Endodermal cell (in vitro differentiated cells): ENCODE results near the gene ACVRL1. TPM values are rescaled to one million over a fixed set of nuclear protein-coding genes. Genes with fewer than 3 reads are reported as not detected.

ENCODE experiments used
- DNase-seq: peaks from one replicate; pipeline ENCODE4 v3.0.0-alpha.2; 2017
- H3K27ac ChIP-seq: 2 replicates; pipeline ENCODE4 v1.5.1; 2013; ENCODE audit warnings: mild to moderate bottlenecking, low read depth, low read length, moderate library complexity
- H3K27me3 ChIP-seq: 2 replicates; pipeline ENCODE4 v1.6.1; 2013; ENCODE audit warnings: mild to moderate bottlenecking, low read length, moderate library complexity; ENCODE audit not compliant: insufficient read depth, control insufficient read depth, poor library complexity, severe bottlenecking
- H3K36me3 ChIP-seq: 2 replicates; pipeline ENCODE4 v1.7.0; 2013; ENCODE audit warnings: mild to moderate bottlenecking, low read length, moderate library complexity; ENCODE audit not compliant: control insufficient read depth, insufficient read depth
- H3K4me1 ChIP-seq: one replicate; pipeline ENCODE4 v1.7.0; 2013; ENCODE audit warnings: low read length; ENCODE audit not compliant: control insufficient read depth, insufficient read depth
- H3K4me3 ChIP-seq: 2 replicates; pipeline ENCODE4 v1.5.1; 2013; ENCODE audit warnings: mild to moderate bottlenecking, low read length, moderate library complexity
- H3K9ac ChIP-seq: 2 replicates; pipeline ENCODE4 v1.6.1; 2013; ENCODE audit warnings: mild to moderate bottlenecking, low read length, moderate library complexity; ENCODE audit not compliant: poor library complexity, severe bottlenecking; ENCODE audit errors: extremely low read depth
- H3K9me3 ChIP-seq: 2 replicates; pipeline ENCODE4 v1.6.1; 2013; ENCODE audit warnings: mild to moderate bottlenecking, low read length, moderate library complexity; ENCODE audit not compliant: control insufficient read depth
- H3K27ac Mint-ChIP-seq: 2 replicates; pipeline ENCODE4 v1.8.0; 2020; ENCODE audit warnings: mixed read lengths
- H3K27me3 Mint-ChIP-seq: 2 replicates; pipeline ENCODE4 v1.8.0; 2021; ENCODE audit warnings: mild to moderate bottlenecking, mixed read lengths; ENCODE audit not compliant: insufficient read depth
- H3K36me3 Mint-ChIP-seq: 2 replicates; pipeline ENCODE4 v1.8.0; 2020; ENCODE audit warnings: low read depth, mixed read lengths
- H3K4me1 Mint-ChIP-seq: 2 replicates; pipeline ENCODE4 v1.8.0; 2020; ENCODE audit warnings: mixed read lengths
- H3K4me3 Mint-ChIP-seq: 2 replicates; pipeline ENCODE4 v1.8.0; 2020; ENCODE audit warnings: mild to moderate bottlenecking, moderate library complexity, mixed read lengths
- H3K9me3 Mint-ChIP-seq: 2 replicates; pipeline ENCODE4 v1.8.0; 2020; ENCODE audit warnings: mild to moderate bottlenecking, mixed read lengths
- CTCF ChIP-seq: fragments of 200-600 bp; sonication (generic); conservative IDR thresholded peaks from 2 replicates; pipeline ENCODE4 v1.5.0; 2021; ENCODE audit warnings: antibody characterized with exemption, mild to moderate bottlenecking
- WGBS, 2 experiments: methylation state at CpG; one replicate each; pipeline versions ENCODE4 v1.1.5 to v1.1.7; 2013; ENCODE audit warnings: missing lambda C conversion rate in 2 of 2, mixed read lengths in 1 of 2; ENCODE audit not compliant: insufficient coverage in 1 of 2, insufficient read length in 1 of 2; 5-methylcytosine and 5-hydroxymethylcytosine counted together
- total RNA-seq, 2 donors: library from RNA; stranded (reverse); fragmentation: NEBNext Ultra II Directional in 1 of 2; extraction: Animal tissue kit (Norgen Biotek cat#: 25700) in 1 of 2; gene quantifications; 2 replicates in 1 of 2; 3 replicates in 1 of 2; pipeline ENCODE4 v1.2.1, GENCODE V29; 2021

Gene ACVRL1
- total RNA-seq, 2 donors from 2014 or later, result 0.42 to 0.64 TPM

DNA sequence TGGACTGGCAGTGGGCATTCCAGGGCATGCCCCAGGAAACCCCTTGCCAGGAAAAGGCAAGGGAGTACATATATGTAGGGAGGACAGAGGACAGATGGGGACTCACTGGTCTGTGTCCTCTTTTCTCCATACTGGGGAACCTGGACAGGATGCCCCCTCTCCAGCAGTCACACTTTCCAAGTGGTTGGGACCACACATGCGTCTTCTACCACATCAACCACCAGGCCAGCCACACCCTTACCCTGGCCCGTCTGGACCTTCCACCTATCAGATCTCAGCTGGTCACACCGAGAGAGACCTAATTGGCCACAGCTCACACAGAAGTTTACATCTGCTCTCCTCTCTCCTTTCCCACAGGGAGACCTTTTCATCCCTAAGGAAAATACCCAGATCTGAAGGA, 11.1 kb upstream of the ACVRL1 start:
- no peak overlapping the region for H3K4me3 ChIP-seq
- Mint-ChIP-seq H3K9me3 (no peaks in the 10 kb centered on the region), H3K4me3 (no peak overlapping the region), H3K36me3 (no peaks in the 10 kb centered on the region), H3K27me3 (peaks cover 6% of the 10 kb centered on the region), H3K27ac (no peak overlapping the region), H3K4me1 (peaks cover 8% of the 10 kb centered on the region)
- no peak for TF ChIP-seq CTCF
- 90 to 91% methylated on average over 2 to 3 of the region's 3 CpGs for WGBS, 2 experiments
- peak; percentile 51 for DNase-seq
- H3K36me3 ChIP-seq, result no peaks in the 10 kb centered on the region
- H3K9me3 ChIP-seq, result no peaks in the 10 kb centered on the region
- no peak overlapping the region for H3K9ac ChIP-seq
- H3K27me3 ChIP-seq, result peaks cover 4% of the 10 kb centered on the region
- H3K27ac ChIP-seq, result no peak overlapping the region
- peaks cover 3% of the 10 kb centered on the region for H3K4me1 ChIP-seq

DNA sequence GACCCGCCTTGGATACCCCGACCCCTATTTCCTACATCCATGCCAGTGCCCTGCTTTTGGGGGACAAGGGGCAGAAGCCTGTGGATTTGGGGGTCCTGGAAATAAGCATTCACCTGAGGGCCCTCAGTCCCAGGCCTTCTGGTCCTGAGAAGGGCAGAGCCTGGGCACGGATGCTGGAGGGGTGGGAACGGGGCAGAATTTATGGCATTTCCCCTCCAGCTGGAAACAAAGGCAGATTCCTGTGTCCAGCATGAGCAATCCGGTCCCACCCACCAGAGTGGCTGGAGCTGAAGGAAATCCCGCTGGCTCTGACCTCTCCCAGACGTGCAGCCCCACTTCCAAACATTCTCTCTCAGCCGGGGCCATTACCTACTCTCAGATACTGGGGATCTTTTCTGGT, 10.1 kb upstream of the ACVRL1 start:
- Mint-ChIP-seq H3K36me3 (no peaks in the 10 kb centered on the region), H3K9me3 (no peaks in the 10 kb centered on the region), H3K4me1 (peaks cover 8% of the 10 kb centered on the region), H3K27me3 (peaks cover 6% of the 10 kb centered on the region), H3K4me3 (no peak overlapping the region), H3K27ac (no peak overlapping the region)
- Histone ChIP-seq H3K36me3 (no peaks in the 10 kb centered on the region), H3K27ac (no peak overlapping the region), H3K9ac (no peak overlapping the region), H3K27me3 (peaks cover 4% of the 10 kb centered on the region), H3K9me3 (no peaks in the 10 kb centered on the region), H3K4me3 (no peak overlapping the region), H3K4me1 (peaks cover 3% of the 10 kb centered on the region)
- 87 to 92% methylated on average over 7 to 8 of the region's 8 CpGs for WGBS, 2 experiments
- DNase-seq, result no peak
- no peak for TF ChIP-seq CTCF

- Histone ChIP-seq H3K4me1 (peaks cover 3% of the 10 kb centered on the region), H3K9ac (no peak overlapping the region), H3K27ac (no peak overlapping the region), H3K4me3 (no peak overlapping the region), H3K9me3 (no peaks in the 10 kb centered on the region), H3K36me3 (no peaks in the 10 kb centered on the region), H3K27me3 (peaks cover 2% of the 10 kb centered on the region)
- Mint-ChIP-seq H3K27me3 (peaks cover 6% of the 10 kb centered on the region), H3K4me1 (peaks cover 8% of the 10 kb centered on the region), H3K36me3 (no peaks in the 10 kb centered on the region), H3K9me3 (no peaks in the 10 kb centered on the region), H3K4me3 (no peak overlapping the region), H3K27ac (no peak overlapping the region)
- TF ChIP-seq CTCF, result no peak
- no peak for DNase-seq
- WGBS, 2 experiments, result 93% methylated on average over 1 of the region's 2 CpGs; no CpG with 5 or more reads in 1 of the 2 experiments
Measured at GRCh38 chr12:51898506-51898905, 8.8 kb upstream of the ACVRL1 start.
